HL-60/S4 treated with retinoic acid at 250 ng/mL for 4 days and 3 days (cell line): Measurements from ENCODE around the gene PRTG.
"Not testable (repeated sequence)": the region's sequence is repeated elsewhere in the genome, so short reads cannot be mapped to it uniquely, and the experiment has no call there.

Experiments used
- in situ Hi-C: fragments of 300-500 bp; cut with MboI; formaldehyde crosslinking; loops from 2 replicates; pipeline ENCODE4 v1.7.0; 2022; ENCODE audit warnings: low sequenced_read_pairs

The PRTG gene

DNA sequence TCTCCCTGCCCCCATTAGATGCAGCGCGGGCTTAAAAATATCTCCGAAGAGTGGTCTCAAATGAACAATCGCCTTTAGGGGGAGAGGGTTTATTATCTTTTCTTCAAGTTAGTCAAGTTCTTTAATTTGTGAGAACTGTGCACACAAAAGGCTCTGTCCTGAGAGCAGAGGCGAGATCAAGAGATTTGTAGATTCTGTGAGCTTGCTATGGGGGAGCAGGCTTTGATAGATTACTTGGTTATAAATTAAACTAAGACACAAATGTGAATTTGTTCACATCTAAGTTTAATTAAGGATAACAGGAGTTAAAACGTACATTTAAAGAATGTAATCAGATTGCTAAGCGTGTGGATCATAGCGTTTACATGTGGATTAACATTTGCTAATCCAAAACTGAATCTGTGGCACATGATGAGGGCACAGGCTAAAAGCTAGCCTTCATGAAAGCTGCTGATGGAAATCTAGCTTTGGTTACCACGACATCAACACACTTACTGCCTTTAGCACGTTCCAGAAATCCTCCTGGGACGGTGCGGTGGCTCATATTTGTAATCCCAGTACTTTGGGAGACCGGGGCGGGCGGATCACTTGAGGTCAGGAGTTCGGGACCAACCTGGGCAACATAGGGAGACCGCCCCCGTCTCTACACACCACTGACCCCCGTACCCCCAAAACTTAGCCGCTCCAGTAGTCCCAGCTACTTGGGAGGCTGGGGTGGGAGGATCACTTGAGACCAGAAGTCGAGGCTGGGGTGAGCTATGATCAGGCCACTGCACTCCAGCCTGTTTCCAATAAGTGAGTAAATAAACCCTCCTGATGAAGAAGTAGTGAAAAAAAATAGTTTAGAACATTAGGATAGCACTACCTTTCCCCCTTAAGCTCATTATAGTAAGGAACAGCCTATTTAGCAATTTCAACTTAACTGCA, 1.0 kb upstream of the PRTG start:
- in situ Hi-C loops, result no loop called here

DNA sequence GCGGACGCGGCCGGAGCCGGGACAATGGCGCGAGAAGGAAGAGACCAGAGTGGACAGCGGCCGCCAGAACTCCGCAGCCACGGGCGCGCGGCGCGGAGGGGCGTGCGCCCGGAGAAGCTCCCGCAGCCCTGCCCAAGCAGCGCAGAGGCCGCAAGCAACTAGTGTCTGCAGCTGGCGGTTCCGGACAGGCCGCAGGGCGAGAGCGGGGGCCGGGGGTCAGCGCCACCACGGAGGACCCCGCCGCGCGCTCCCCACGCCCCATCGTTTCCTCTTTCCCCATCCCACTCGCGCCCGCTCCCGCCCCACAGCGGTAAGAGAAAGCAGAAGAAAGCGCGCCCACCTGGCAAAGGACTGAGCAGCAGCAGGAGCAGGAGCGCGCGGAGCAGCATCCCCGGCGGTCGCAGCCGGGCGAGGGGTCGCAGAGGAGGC, 440 bp downstream of the PRTG start:
- in situ Hi-C loops, result no loop called here

DNA sequence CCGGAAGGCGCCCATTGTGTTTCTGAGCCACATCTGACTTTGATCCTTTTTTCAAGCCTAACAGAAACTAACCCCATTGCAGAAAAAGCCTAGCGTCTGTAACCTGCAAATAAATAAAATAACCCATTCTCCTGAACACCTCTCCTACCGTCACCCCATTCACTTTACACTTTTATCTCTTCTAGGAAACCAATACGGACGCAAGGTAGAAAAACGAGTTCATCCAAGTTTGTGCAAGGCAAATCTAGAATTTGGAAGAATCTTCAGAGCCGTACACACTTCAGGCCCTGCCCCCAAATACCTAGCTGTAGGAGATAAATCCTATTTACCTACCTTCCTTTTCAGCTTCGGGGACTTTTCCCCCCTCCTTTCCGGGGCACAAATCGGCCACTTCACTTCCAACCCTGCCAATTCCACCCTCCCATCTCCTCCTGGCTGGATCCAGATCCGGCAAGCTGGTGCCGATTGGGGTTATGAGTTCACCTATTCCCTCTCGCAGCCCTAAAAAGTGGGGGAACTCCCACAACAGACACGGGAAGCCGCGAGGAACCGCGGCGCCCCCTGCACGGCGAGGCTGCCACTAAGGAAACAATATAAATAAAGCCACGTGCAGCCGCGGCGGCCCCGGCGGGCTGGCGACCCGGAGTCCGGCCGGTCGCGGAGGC, 987 bp downstream of the PRTG start:
- in situ Hi-C loops, result no loop called here

DNA sequence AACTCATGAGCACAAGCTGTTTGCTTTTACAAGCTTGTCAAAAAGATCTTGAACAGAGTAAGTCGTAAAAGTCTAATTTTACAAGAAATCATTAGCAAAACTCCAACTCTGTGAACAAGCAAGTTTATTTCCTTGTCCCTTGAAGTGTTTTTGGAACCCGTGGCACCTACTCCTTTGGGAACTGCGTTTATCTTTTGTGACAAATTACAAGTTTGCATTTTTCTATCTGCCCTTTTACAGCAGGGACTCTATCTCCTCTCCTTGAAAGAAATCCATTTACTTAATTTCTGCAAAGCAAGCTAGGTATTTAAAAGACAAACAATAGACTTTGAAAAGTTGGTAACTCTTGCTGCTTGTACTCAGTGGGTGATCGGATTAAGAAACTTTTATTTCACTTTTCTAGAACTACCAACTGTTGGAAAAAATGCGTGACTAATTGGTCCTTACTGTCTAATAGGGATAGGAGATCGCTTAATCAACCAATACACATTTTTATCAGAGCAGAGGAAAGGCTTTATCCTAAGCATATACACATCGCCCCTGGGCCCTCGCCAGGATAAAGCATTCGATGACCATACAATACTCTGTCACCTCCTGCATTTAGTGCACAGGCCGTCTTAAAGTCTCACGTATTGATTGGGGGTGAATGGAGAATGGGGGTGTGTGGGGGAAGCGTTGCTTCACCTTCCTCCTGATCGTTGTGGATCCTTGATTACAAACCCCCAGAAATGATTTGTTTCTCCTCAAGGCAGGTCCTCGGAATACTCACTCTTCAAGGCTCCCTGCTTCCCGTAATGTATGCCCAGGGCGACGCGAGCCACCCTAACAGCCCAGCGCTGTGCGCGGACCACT, 1.7 kb downstream of the PRTG start:
- in situ Hi-C loops, result no loop called here

- in situ Hi-C loops, result no loop called here
Measured at GRCh38 chr15:55740359-55740878, 2.5 kb downstream of the PRTG start.

DNA sequence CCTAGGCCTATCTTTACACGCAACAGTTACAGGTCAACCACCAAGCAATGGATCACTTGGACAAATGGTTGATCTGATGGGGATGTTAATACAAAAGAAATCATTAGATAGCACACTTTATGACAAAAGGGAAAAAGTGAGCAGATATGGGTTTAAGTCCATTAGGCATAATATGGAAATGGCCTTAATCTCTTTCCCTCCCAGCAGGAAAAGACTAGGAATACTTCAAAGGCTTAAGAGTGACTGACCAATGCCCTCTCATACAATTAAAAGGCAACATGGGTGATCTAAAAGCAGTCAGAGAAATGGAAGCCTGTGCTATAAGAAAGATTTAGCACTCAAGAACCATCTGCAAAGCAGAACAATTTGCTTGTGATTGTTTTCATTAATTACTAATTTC, 3.3 kb downstream of the PRTG start:
- in situ Hi-C loops, result no loop called here

DNA sequence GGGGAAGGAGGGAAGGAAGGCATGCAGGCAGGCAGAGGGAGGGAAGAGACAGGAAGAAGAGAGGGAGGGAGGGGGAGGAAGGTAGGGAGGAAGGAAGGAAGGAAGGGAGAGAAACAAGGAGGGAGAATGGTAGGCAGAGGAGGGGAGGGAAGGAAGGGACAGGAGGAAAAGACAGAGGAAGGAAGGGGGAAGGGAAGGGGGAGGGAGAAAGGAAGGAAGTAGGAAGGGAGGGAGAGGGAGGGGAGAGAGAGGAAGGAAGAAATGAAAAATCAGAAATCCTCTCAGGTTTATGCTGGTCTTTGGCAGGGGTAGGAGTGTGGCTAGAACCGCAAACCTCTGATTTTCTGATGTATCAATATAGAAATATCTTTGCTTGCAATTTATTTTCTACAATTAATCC, 4.2 kb downstream of the PRTG start:
- in situ Hi-C loops, result no loop called here

DNA sequence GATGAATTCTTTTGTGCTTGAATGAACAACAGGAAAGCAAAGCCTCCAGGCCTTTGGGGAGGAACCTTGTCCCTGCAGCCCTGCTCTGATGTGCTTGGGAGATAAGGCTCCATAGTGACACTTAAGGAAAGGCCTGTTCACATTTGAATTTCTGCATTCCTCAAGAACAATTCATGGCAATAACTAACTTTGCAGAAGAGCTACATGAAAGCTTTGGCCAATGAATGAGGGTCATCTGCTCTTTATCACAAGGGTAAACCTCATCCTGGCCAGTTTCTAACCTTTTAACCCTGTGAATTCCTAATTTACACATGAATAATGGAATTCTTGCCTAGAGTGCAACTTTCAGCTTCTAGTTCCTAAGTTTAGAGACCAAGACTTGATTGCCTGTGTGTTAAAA, 5.6 kb downstream of the PRTG start:
- in situ Hi-C loops, result no loop called here

DNA sequence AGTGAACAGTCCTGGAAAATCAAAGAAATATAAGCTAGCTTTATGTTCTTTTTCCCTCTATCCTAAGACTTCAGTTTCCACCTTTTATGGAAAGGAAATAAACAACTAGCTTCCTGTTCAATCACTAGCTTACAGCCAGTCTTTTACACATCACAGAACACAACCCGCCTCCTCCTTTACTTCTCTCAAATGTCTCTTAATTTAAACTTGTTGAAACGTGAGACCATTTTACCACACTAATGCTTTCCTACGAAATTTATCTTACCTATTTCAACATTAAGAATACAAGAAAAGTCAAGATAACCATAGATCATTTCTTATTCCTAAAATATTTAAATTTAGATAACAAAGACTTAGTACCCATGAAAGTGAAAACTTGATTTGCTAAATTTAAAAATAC, 6.2 kb downstream of the PRTG start:
- in situ Hi-C loops, result no loop called here

GRCh38 chr15:55734641-55735040, 8.3 kb downstream of the PRTG start:
- in situ Hi-C loops, result no loop called here

- in situ Hi-C loops, result not testable (repeated sequence)
Measured at GRCh38 chr15:55733461-55733860, 9.5 kb downstream of the PRTG start.

DNA sequence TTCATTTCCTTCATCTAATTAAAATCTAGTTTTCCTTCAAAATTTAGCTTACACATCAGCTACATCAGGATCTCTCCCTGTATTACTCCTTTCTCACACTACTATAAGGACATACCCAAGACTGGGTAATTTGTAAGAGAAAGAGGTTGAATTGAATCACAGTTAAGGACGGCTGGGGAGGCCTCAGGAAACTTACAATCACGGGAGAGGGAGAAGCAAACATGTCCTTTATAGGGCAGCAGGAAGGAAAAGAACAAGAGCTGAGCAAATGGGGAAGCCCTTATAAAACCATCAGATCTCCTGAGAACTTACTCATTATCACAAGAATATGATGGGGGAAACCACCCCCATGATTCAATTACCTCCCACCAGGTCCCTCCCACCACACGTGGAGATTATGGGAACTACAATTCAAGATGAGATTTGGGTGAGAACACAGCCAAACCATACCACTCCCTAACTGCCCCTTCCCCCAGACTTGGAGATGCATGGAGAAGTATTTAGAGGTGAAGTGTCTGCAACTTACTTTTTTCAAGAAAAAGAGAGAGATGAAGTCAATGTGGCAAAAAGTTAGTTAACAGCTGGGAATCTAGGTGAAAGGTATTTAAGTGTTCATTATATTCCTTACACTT, 21.3 kb downstream of the PRTG start:
- in situ Hi-C loops, result no loop called here

DNA sequence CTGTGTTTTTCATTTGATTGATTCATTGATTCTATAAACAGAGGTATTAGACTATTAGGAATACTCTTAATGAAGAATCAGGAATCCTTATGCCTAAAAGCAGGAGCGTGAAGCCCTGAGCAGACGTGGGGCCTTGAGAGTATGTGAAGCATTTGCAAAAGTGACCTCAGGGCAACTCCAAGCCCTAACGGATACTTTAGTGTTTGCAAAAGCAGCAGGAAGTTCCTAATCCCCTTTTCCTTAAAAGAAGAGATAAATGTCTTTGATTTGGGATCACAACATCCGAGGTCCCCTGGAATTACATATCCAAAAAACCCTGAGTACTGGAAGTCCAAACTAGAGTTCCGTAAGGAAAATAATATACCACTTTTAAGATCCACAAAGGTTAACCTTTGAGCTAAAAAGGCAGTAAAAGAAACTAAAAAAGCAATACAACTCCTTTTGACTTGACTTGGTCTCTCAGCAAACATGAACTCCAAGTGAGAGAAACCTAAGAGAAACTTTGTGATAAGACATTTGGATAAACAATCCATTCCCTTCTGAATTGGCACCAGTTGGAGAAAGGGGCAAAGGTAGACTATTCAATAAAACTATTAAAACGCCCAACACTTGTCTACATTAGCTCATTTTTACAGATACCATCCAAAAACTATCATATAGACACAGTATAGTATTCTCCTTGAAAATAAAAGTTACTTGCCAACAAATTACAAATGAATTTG, 27.4 kb downstream of the PRTG start:
- in situ Hi-C loops, result no loop called here

DNA sequence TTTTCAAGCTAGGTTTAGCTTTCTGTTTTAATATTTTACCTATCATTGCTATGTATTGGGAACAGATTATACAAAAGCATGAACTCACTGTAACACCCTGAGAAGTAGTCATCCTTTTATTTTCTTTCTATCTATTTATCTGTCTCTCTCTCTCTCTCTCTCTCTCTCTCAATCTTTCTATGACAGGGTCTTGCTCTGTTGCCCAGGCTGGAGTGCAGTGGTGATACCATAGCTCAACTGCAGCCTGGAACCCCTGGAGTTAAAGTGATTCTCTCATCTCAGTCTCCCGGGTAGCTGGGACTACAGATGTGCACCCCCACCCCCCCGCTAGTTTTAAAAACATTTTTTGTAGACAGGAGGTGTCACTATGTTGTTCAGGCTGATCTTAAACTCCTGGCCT, 28.9 kb downstream of the PRTG start:
- in situ Hi-C loops, result no loop called here

GRCh38 chr15:55712363-55712762, 30.6 kb downstream of the PRTG start:
- in situ Hi-C loops, result no loop called here

DNA sequence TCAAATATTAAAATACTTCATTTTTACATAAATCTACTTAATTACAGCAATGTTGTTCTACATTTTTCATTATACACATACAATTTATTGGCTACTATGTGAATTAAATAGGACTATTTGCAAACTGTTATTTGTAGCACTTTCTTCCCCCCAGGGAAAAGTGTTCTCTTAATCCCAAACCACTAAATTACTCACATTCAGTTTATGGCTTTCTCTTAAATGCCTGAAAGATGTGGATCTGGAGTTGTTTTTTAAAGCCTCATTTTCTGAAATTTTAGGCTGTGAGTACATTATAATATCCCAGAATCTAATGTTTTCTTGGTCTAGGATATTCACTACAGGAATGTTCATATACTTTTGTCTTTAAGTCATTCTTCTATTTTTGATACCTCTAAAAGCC, 32.7 kb downstream of the PRTG start:
- in situ Hi-C loops, result no loop called here

GRCh38 chr15:55709458-55709857, 33.5 kb downstream of the PRTG start:
- in situ Hi-C loops, result no loop called here

- in situ Hi-C loops, result no loop called here
Measured at GRCh38 chr15:55708720-55709119, 34.2 kb downstream of the PRTG start.

GRCh38 chr15:55707951-55708350, 35.0 kb downstream of the PRTG start:
- in situ Hi-C loops, result no loop called here

GRCh38 chr15:55707518-55707917, 35.4 kb downstream of the PRTG start:
- in situ Hi-C loops, result no loop called here
